GM23248 (cell line): ENCODE data around the gene TTPAL.

ENCODE experiments used
- EZH2 ChIP-seq: fragments of 200-600 bp; sonication (generic); IDR thresholded peaks from 2 replicates; pipeline ENCODE4 v1.6.1; 2018; ENCODE audit warnings: antibody characterized with exemption, mild to moderate bottlenecking; ENCODE audit not compliant: insufficient read depth, poor library complexity, severe bottlenecking
- EZH2phosphoT487 ChIP-seq: fragments of 200-600 bp; sonication (generic); IDR thresholded peaks from 2 replicates; pipeline ENCODE4 v1.6.1; 2018; ENCODE audit warnings: antibody characterized with exemption, moderate library complexity, mild to moderate bottlenecking, low read depth; ENCODE audit not compliant: insufficient read depth

DNA sequence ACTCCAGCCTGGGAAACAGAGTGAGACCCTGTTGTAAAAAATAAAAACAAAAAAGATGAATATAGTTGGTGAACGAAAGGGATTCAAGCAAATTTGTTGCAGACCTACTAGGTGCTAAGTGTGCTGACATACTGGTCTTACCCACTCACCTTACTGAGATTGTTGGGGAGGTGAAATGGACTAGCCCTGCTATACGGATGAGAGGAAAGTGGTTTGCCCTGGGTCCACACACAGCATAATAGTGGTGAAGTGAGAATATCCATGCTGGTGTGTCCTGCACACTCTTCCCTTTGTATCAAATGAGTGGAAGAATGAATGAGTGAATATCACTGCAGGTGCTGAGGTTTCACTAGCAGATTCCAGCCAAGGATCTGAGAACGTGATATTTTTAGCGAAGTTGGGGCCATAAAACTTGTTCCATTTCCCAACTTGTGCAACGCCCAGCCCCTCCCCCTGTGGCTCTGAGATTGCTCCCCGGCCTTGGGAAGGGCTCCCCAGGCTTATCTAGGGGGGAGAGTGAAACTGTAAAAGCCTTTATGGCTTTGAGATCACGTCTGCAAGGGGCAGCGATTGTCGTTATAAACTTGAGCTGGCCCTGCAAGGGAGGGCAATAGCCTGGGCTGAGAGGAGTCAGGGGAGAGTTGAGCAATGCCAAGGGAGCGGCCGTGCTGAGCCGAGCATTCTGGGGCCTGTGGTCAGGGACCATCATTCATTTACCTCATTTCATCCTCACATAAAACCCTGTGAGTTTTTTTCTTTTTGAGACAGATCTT, 33.2 kb upstream of the TTPAL start:
- no peak for TF ChIP-seq EZH2
- no peak for TF ChIP-seq EZH2phosphoT487
